Spleen (tissue), 11 donors: ENCODE measurements around the gene IFNG-AS1. TPM values are rescaled to one million over a fixed set of nuclear protein-coding genes. Genes with fewer than 3 reads are reported as not detected.

ENCODE experiments used
- DNase-seq: peaks from one replicate; pipeline ENCODE4 v3.0.0-alpha.2; 2020
- H3K27ac ChIP-seq, 8 donors: fragments of 200-600 bp; sonication (generic) in 7 of 8; 1 replicate in 4 of 8; 2 replicates in 4 of 8; pipeline versions ENCODE4 v1.5.0 to v1.8.0; 2016 to 2021; ENCODE audit warnings: inconsistent platforms in 4 of 8, mild to moderate bottlenecking in 4 of 8, moderate library complexity in 1 of 8
- H3K27me3 ChIP-seq, 7 donors: fragments of 200-600 bp; sonication (generic) in 6 of 7; replicated peaks in 1 of 7; 1 replicate in 4 of 7; 2 replicates in 3 of 7; pipeline versions ENCODE4 v1.5.0 to v1.8.0; 2016 to 2021; ENCODE audit warnings: inconsistent platforms in 3 of 7, mild to moderate bottlenecking in 1 of 7
- H3K36me3 ChIP-seq, 6 donors: fragments of 200-600 bp; sonication (generic) in 5 of 6; 1 replicate in 4 of 6; 2 replicates in 2 of 6; pipeline versions ENCODE4 v1.5.0 to v1.8.0; 2016 to 2021; ENCODE audit warnings: inconsistent platforms in 2 of 6
- H3K4me1 ChIP-seq, 6 donors: fragments of 200-600 bp; sonication (generic) in 5 of 6; 1 replicate in 3 of 6; 2 replicates in 3 of 6; pipeline versions ENCODE4 v1.5.0 to v1.8.0; 2016 to 2021; ENCODE audit warnings: inconsistent platforms in 3 of 6
- H3K4me3 ChIP-seq, 8 donors: fragments of 200-600 bp; sonication (generic) in 7 of 8; 1 replicate in 4 of 8; 2 replicates in 4 of 8; pipeline versions ENCODE4 v1.5.0 to v1.8.0; 2016 to 2021; ENCODE audit warnings: inconsistent platforms in 4 of 8, mild to moderate bottlenecking in 4 of 8, moderate library complexity in 2 of 8
- H3K9me3 ChIP-seq, 8 donors: fragments of 200-600 bp; sonication (generic) in 7 of 8; 1 replicate in 4 of 8; 2 replicates in 4 of 8; pipeline versions ENCODE4 v1.5.0 to v1.8.0; 2016 to 2021; ENCODE audit warnings: inconsistent platforms in 4 of 8
- POLR2A ChIP-seq, 3 donors: fragments of 450-650 bp; IDR thresholded peaks; one replicate each; pipeline ENCODE4 v1.5.1; 2017; ENCODE audit warnings: antibody characterized with exemption in 3 of 3, mild to moderate bottlenecking in 1 of 3
- POLR2AphosphoS5 ChIP-seq, 3 donors: sonication (generic); formaldehyde crosslinking; IDR thresholded peaks; one replicate each; pipeline ENCODE4 v1.5.1; 2017; ENCODE audit warnings: antibody characterized with exemption in 3 of 3
- WGBS, 5 donors: extraction: QIAGEN DNeasy Blood & Tissue Kit in 3 of 5; methylation state at CpG; one replicate each; pipeline versions ENCODE4 v1.1.5 to v1.1.7; 2013 to 2018; 5-methylcytosine and 5-hydroxymethylcytosine counted together
- intact Hi-C: fragments of 100-400 bp; cut with DNase I; formaldehyde crosslinking; loops from one replicate; pipeline ENCODE4 v1.15.0; 2023; ENCODE audit warnings: low total_unique reads
- polyA plus RNA-seq, 3 donors: library from polyadenylated mRNA; stranded (reverse); fragments of 200-250 nt; gene quantifications; one replicate each; pipeline ENCODE4 v1.2.1, GENCODE V29; 2013
- total RNA-seq, 7 donors: library from RNA; depleted of rRNA in 3 of 7; stranded (reverse); fragments of >200 nt in 3 of 7; fragmentation: NEBNext Ultra II Directional in 4 of 7; extraction: Animal tissue kit (Norgen Biotek cat#: 25700) in 4 of 7; gene quantifications; one replicate each; pipeline versions ENCODE4 v1.1.0 to v1.2.1, GENCODE V29; 2016 to 2021
- TF ChIP-seq, protein P1 (sequence below), 11 experiments: fragments of 200-600 bp in 7 of 11; fragments of 450-650 bp in 4 of 11; sonication (generic) in 4 of 11; IDR thresholded peaks in 8 of 11; conservative IDR thresholded peaks in 3 of 11; 1 replicate in 7 of 11; 2 replicates in 4 of 11; pipeline versions ENCODE4 v1.4.0 to v1.8.0; 2016 to 2021; ENCODE audit warnings: antibody characterized with exemption in 11 of 11, inconsistent platforms in 4 of 11, mild to moderate bottlenecking in 1 of 11
- donor health status: healthy with polysubstance abuse.
- donor health status: DM: no; HTN: no; CAD: no; lungs with moderate emphysema.
- donor health status: DM: no; HTN: no; CAD: no.
- donor health status: Bipolar disorder and iron deficiency.
- donor health status: healthy.
- donor health status: DM: no; HTN: no; CAD: no.
- donor health status: DM: yes; HTN: yes; CAD: no.

Gene IFNG-AS1
- total and polyA plus RNA-seq, 10 donors, result 0.42 to 21.2 (median 7.4) TPM; not detected in 1

DNA sequence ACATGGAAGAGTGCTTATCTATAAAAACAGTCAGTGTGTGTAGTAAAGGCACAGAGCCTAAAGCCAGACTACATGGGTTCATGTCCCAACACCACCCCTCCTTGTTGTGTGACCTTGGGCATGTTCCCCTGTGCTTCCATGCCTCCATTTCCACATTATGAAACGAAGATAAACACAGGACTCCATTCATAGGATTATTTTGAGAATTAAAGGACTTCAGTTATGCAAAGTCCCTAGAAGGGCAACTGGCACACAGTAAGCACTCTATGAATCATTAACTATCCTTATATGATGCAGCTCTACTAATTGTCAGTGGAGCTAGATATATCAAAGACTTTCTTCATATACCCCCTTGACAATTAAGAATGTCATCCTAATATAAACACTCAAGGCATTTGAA lies 17.8 kb downstream of the IFNG-AS1 start:
- no peak for DNase-seq
- TF ChIP-seq POLR2AphosphoS5 (IDR thresholded peaks at IDR 0.05) (no peak), POLR2A (IDR thresholded peaks at IDR 0.05) (no peak)
- TF ChIP-seq, protein P1, sequence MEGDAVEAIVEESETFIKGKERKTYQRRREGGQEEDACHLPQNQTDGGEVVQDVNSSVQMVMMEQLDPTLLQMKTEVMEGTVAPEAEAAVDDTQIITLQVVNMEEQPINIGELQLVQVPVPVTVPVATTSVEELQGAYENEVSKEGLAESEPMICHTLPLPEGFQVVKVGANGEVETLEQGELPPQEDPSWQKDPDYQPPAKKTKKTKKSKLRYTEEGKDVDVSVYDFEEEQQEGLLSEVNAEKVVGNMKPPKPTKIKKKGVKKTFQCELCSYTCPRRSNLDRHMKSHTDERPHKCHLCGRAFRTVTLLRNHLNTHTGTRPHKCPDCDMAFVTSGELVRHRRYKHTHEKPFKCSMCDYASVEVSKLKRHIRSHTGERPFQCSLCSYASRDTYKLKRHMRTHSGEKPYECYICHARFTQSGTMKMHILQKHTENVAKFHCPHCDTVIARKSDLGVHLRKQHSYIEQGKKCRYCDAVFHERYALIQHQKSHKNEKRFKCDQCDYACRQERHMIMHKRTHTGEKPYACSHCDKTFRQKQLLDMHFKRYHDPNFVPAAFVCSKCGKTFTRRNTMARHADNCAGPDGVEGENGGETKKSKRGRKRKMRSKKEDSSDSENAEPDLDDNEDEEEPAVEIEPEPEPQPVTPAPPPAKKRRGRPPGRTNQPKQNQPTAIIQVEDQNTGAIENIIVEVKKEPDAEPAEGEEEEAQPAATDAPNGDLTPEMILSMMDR (IDR thresholded peaks at IDR 0.05 in 8 of 11, conservative IDR thresholded peaks at IDR 0.05 in 3 of 11), result no peak
- intact Hi-C loops, result no loop called here
- Histone ChIP-seq H3K4me3 (no peak overlapping the region), H3K27me3 (no peaks in the 10 kb centered on the region), H3K9me3 (no peaks in the 10 kb centered on the region), H3K27ac (no peak overlapping the region), H3K36me3 (peaks cover 0 to 10% (median 0%) of the 10 kb centered on the region in 6 donors), H3K4me1 (peaks cover 0 to 14% (median 6%) of the 10 kb centered on the region in 6 donors)
- WGBS, 5 donors, result 75 to 92% (median 83%) methylated on average over 1 of the region's 1 CpG

DNA sequence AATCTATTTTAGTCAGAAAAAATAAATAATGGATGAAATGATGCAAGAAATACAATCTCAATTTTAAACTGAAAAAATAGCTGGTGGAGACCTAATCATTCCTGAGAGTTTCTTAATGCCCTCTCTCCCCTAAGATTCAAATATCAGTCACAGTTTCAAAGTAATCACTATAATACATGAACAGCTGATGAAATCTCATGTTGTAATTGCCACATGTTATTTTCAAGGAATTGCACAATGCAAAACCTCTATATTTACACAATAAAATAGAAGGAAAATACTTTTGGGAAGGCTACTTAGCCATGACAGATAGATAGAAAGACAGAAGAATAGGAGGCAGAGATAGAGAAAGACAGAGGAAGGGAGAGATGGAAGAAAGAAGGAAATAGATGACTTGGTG lies 18.2 kb downstream of the IFNG-AS1 start:
- Histone ChIP-seq H3K27me3 (no peaks in the 10 kb centered on the region), H3K9me3 (no peaks in the 10 kb centered on the region), H3K4me3 (no peak overlapping the region), H3K27ac (no peak overlapping the region), H3K4me1 (peaks cover 0 to 19% (median 10%) of the 10 kb centered on the region in 6 donors), H3K36me3 (peaks cover 0 to 10% (median 0%) of the 10 kb centered on the region in 6 donors)
- no peak for DNase-seq
- intact Hi-C loops, result no loop called here
- TF ChIP-seq POLR2A (IDR thresholded peaks at IDR 0.05) (no peak), POLR2AphosphoS5 (IDR thresholded peaks at IDR 0.05) (no peak)
- TF ChIP-seq, protein P1 (IDR thresholded peaks at IDR 0.05 in 8 of 11, conservative IDR thresholded peaks at IDR 0.05 in 3 of 11), result no peak

DNA sequence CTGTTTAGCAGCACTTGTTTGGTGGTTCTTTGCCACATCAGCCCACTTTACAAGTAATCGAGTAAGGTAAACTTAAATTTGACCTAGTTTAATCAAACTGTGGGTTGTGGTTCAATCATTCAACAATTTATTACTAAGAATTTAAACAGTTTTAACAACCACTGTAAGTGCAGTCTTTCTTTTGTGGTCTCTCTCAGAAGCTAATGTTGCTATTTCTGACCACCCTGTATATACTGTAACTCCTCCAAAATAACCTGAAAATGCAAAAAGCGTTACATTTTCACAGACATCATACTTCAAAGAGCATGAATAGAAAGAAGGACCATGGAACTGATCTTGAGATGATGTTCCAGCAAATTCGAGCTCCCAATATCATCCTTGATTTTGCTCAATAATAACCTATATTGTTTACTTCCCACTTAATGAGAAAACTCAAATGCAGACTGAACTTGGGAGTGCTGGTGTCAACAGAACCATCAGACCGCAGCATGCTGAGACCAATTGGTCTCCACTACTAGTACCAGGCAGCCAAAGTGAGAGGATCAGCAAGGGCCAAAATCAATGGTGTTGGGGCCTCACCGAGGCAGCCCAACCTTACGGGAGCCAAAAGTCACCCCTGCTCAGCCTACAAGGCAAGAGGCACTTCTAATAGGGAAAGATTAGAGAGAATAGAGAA lies 22.1 kb downstream of the IFNG-AS1 start:
- H3K9me3 ChIP-seq, result no peaks in the 10 kb centered on the region
- DNase-seq, result no peak
- H3K36me3 ChIP-seq, result peaks cover 0 to 9% (median 0%) of the 10 kb centered on the region in 6 donors
- no peaks in the 10 kb centered on the region for H3K27me3 ChIP-seq
- intact Hi-C loops, result no loop called here
- 78 to 88% (median 84%) methylated on average over 6 of the region's 6 CpGs for WGBS, 5 donors
- TF ChIP-seq POLR2AphosphoS5 (IDR thresholded peaks at IDR 0.05), result no peak
- peak overlapping the region in 2 of 8 donors; percentile 62 to 63 for H3K27ac ChIP-seq
- H3K4me3 ChIP-seq, result no peak overlapping the region
- H3K4me1 ChIP-seq, result peaks cover 0 to 30% (median 19%) of the 10 kb centered on the region in 6 donors

DNA sequence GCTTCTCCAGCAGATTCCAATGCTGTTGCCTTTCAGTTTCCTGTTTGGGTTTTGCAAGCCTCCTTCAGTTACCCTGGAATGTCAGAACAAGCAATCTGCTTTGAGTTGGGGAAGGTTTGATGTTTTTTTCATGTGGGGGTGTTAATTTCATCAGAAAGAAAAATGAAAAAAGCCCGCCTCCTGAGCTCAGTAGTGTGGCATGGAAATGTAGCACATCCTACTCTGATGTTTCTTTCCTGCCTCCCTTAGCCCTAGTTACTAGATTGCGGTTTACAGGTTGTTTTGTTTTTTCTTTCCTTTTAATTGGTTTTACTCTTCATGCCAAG lies 22.6 kb downstream of the IFNG-AS1 start:
- TF ChIP-seq, protein P1 (IDR thresholded peaks at IDR 0.05 in 8 of 11, conservative IDR thresholded peaks at IDR 0.05 in 3 of 11), result no peak
- TF ChIP-seq POLR2AphosphoS5 (IDR thresholded peaks at IDR 0.05) (no peak), POLR2A (IDR thresholded peaks at IDR 0.05) (no peak)
- WGBS, 5 donors, result 75 to 87% (median 81%) methylated on average over 2 of the region's 2 CpGs
- H3K36me3 ChIP-seq, result peaks cover 0 to 4% (median 0%) of the 10 kb centered on the region in 6 donors
- no peak overlapping the region for H3K4me3 ChIP-seq
- intact Hi-C loops, result no loop called here
- peaks cover 0 to 30% (median 19%) of the 10 kb centered on the region in 6 donors for H3K4me1 ChIP-seq
- peak overlapping the region in 2 of 8 donors; percentile 62 to 63 for H3K27ac ChIP-seq
- no peaks in the 10 kb centered on the region for H3K27me3 ChIP-seq
- DNase-seq, result no peak
- no peaks in the 10 kb centered on the region for H3K9me3 ChIP-seq
